ENCODE results near the gene COL19A1. TPM values are rescaled to one million over a fixed set of nuclear protein-coding genes. Genes with fewer than 3 reads are reported as not detected.
"Not testable (repeated sequence)": the region's sequence is repeated elsewhere in the genome, so short reads cannot be mapped to it uniquely, and the experiment has no call there.

Gene COL19A1
- total RNA-seq, 4 donors from 2014 or later: 0.35 to 5.0 (median 0.62) TPM

DNA sequence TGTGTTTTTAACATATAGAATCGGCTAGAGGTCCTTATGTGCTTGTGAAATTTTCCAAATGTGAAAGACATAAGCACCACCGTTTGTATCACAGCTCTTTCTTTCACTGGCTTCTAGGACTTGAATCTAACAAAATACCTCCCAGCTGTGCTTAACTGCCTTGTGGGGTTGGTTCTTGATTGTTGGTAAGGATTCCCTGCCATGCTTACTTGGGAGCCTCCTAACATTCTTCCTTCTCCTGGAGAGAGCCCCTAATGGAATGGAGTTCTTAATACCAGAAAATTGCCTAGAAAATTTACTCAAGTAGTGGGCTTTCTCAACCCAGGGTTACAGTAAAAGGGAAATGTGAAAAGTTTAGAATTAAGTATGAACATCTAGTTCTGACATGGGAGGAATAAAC, 121.2 kb downstream of the COL19A1 start:
- TF ChIP-seq, protein P1, sequence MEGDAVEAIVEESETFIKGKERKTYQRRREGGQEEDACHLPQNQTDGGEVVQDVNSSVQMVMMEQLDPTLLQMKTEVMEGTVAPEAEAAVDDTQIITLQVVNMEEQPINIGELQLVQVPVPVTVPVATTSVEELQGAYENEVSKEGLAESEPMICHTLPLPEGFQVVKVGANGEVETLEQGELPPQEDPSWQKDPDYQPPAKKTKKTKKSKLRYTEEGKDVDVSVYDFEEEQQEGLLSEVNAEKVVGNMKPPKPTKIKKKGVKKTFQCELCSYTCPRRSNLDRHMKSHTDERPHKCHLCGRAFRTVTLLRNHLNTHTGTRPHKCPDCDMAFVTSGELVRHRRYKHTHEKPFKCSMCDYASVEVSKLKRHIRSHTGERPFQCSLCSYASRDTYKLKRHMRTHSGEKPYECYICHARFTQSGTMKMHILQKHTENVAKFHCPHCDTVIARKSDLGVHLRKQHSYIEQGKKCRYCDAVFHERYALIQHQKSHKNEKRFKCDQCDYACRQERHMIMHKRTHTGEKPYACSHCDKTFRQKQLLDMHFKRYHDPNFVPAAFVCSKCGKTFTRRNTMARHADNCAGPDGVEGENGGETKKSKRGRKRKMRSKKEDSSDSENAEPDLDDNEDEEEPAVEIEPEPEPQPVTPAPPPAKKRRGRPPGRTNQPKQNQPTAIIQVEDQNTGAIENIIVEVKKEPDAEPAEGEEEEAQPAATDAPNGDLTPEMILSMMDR (IDR thresholded peaks at IDR 0.05): no peak
- TF ChIP-seq POLR2A (IDR thresholded peaks at IDR 0.05): no peak
- Histone ChIP-seq H3K27me3 (no peaks in the 10 kb centered on the region), H3K27ac (no peak overlapping the region), H3K9me3 (no peaks in the 10 kb centered on the region), H3K4me3 (no peak overlapping the region), H3K36me3 (no peaks in the 10 kb centered on the region), H3K4me1 (no peaks in the 10 kb centered on the region)
- no peak for DNase-seq

DNA sequence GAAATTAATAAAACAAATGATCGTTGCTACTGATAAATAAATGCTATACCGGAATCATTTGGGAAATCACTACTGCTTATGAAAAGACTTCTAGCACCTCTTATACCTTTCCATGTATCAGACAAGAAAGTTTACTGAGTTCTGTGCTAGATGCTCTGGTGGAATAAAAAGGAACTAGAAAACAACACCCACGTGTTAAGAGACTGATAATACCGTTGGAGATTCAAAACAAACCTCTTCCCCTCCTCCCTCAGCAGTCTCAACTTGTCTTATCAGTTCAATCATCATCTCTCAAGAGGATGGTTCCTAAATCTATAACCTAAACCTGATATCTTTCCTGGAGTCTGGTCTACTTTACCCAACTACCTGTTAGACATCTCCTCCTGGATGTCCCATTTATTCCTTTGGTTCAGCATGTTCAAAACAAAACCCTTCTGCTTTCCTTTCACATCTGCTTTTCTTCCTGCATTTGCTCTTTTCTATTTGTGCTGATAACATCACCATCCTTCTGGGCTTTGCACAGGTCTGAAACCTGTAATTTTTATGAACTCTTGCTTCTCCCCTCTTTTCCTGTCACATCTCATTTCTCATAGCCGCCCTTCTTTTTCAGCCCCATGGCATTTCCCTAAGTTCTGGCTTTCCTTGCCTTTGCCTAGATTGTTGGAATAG, 122.2 kb downstream of the COL19A1 start:
- Histone ChIP-seq H3K4me3 (no peak overlapping the region), H3K4me1 (no peaks in the 10 kb centered on the region), H3K9me3 (no peaks in the 10 kb centered on the region), H3K36me3 (no peaks in the 10 kb centered on the region), H3K27ac (no peak overlapping the region), H3K27me3 (no peaks in the 10 kb centered on the region)
- no peak for DNase-seq
- TF ChIP-seq POLR2A (IDR thresholded peaks at IDR 0.05): no peak
- TF ChIP-seq, protein P1 (IDR thresholded peaks at IDR 0.05): no peak

DNA sequence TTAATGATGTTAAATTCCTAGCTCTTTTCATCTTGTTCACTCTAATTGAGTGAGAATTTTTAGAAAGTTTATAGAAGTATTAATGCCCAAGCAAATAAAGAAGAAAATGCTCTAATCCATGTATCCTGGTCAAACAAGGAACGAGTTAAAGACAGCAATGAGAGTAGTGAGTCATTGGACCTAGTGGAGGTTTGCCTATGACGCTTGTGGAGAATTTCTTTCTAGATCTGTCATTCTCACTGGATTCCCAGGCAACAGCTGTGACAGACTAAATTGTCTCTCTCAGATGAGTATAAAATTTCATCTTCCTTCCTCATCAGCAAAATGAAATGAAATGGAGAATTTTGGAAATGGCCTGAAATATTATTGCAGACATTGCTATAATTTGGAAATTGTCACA, 127.9 kb downstream of the COL19A1 start:
- TF ChIP-seq, protein P1 (IDR thresholded peaks at IDR 0.05): no peak
- TF ChIP-seq POLR2A (IDR thresholded peaks at IDR 0.05): no peak
- Histone ChIP-seq H3K4me3 (no peak overlapping the region), H3K9me3 (no peaks in the 10 kb centered on the region), H3K4me1 (no peaks in the 10 kb centered on the region), H3K27me3 (no peaks in the 10 kb centered on the region), H3K36me3 (no peaks in the 10 kb centered on the region), H3K27ac (no peak overlapping the region)
- no peak for DNase-seq

DNA sequence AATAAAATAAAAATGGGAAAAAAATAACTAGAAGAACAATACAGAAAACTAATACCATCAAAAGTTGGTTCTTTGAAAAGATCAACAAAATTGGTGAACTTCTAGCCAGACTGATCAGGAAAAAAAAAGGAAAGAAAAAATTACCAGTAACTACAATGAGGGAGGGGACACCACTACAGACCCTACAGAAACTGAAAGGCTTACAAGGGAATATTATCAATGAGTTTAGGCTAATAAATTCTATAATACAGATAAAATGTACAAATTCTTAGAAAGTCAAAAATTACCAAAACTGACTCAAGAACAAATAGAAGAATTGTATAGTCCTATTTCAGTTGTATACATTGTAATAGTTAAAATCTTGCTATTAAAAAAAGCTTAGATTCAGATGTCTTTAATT, 141.8 kb downstream of the COL19A1 start:
- Histone ChIP-seq H3K4me1 (no peaks in the 10 kb centered on the region), H3K27ac (no peak overlapping the region), H3K4me3 (no peak overlapping the region), H3K9me3 (peaks cover 0 to 8% (median 2%) of the 10 kb centered on the region in 4 donors), H3K27me3 (no peaks in the 10 kb centered on the region), H3K36me3 (no peaks in the 10 kb centered on the region)
- no peak for TF ChIP-seq POLR2A (IDR thresholded peaks at IDR 0.05)
- no peak for DNase-seq

DNA sequence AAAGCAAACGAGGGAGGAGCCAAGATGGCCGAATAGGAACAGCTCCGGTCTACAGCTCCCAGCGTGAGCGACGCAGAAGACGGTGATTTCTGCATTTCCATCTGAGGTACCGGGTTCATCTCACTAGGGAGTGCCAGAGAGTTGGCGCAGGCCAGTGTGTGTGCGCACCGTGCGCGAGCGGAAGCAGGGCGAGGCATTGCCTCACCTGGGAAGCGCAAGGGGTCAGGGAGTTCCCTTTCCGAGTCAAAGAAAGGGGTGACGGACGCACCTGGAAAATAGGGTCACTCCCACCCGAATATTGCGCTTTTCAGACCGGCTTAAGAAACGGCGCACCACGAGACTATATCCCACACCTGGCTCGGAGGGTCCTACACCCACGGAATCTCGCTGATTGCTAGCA, 144.0 kb downstream of the COL19A1 start:
- not testable (repeated sequence) for H3K4me1 ChIP-seq, DNase-seq, H3K4me3 ChIP-seq

DNA sequence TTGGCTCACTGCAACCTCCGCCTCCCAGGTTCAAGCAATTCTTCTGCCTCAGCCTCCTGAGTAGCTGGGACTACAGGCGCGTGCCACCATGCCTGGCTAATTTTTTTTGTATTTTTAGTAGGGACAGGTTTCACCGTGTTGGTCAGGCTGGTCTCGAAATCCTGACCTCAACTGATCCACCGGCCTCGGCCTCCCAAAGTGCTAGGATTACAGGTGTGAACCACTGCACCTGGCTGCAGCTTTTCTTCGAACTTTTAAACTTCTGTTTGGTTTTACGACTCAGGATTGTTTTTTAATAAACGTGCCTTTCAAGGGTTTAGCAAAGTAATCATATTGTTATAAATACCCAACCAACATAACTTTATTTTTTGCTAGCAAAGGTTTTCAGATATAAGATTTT, 156.8 kb downstream of the COL19A1 start:
- H3K4me1 ChIP-seq, H3K4me3 ChIP-seq, H3K36me3 ChIP-seq: not testable (repeated sequence)

More for the DNA sequence above, 144.0 kb downstream of the COL19A1 start:
- not testable (repeated sequence) for H3K27ac ChIP-seq, H3K9me3 ChIP-seq, H3K27me3 ChIP-seq, H3K36me3 ChIP-seq

DNA sequence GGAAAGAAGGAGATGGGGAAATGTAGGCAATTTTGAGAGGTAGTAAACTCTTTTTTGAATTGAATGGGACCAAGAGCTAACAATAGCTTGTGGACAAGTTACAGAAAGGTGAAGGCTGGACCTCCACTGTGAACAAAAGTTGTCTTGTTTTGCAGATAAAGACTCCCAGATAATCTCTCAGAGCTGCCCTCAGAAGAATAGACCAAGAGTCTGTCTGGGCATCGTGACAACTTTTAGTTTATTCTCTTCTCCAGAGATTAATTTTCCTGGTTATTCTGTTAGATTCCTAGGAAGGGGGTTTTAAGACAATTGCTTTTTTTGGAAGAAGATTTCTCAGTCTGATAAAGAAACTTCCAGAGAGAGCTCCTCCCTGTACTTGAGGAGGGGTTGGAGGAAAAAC, 161.9 kb downstream of the COL19A1 start:
- Histone ChIP-seq H3K27ac (no peak overlapping the region), H3K9me3 (no peaks in the 10 kb centered on the region), H3K36me3 (no peaks in the 10 kb centered on the region), H3K4me3 (no peak overlapping the region), H3K27me3 (no peaks in the 10 kb centered on the region), H3K4me1 (no peaks in the 10 kb centered on the region)
- no peak for DNase-seq
- TF ChIP-seq, protein P1 (IDR thresholded peaks at IDR 0.05): no peak
- no peak for TF ChIP-seq POLR2A (IDR thresholded peaks at IDR 0.05)

More for the DNA sequence above, 156.8 kb downstream of the COL19A1 start:
- H3K27ac ChIP-seq, H3K9me3 ChIP-seq, DNase-seq, H3K27me3 ChIP-seq: not testable (repeated sequence)
